Activated CD4-positive, alpha-beta T cell treated with anti-CD3 and anti-CD28 coated beads, Interleukin-2, Interleukin-6, amounts not matched to agents 100 ng/mL and 50 ng/mL, durations not matched to agents 16 hours and 8 hours (primary cell): ENCODE results near the gene NLRP9.
"Not testable (repeated sequence)": the region's sequence is repeated elsewhere in the genome, so short reads cannot be mapped to it uniquely, and the experiment has no call there.

Experiments used
- DNase-seq: peaks from one replicate; pipeline ENCODE4 v3.0.0-alpha.2; 2020

NLRP9 gene

DNA sequence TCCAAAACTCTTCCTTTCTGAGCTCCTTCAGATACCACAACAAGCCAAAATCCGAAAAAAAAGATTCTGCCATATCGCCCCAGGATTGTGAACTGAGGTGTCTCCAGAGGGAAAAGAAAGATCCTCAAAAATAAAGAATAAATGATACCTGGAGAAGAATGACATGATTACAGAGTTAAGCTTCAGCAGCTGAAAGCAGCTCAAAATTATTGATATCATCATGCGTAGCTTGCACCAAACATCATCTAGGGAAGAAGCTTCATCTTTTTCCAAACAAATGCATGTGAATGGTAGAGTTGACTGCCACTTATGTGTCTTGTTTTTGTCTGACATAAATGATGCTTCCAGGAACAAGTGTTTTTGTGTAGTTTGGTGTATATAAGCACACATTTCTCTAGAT, at the start of gene NLRP9:
Gene NLRP9, minus strand, starts transcription at position 101 of the 400 bp plus-strand sequence. Its CDS starts 28 bp downstream, at position 73.
- DNase-seq = no peak

DNA sequence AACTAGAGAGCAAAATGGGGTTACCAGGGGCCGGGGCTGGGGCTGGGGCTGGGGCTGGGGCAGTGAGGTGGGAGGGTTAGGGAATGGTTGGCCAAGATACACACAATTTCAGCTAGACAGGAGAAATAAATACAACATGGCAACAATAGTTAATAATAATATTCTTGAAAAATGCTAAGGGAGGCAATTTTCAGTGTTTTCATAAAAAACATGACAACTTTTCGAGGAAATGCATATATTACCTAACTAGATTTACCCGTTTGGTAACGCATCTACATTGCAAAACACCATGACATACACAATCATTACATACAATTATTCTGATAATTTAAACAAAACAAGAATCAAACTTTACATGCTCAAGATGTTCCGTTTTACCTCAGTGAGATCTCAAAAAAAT, 42.9 kb upstream of the NLRP9 start:
- no peak for DNase-seq

DNA sequence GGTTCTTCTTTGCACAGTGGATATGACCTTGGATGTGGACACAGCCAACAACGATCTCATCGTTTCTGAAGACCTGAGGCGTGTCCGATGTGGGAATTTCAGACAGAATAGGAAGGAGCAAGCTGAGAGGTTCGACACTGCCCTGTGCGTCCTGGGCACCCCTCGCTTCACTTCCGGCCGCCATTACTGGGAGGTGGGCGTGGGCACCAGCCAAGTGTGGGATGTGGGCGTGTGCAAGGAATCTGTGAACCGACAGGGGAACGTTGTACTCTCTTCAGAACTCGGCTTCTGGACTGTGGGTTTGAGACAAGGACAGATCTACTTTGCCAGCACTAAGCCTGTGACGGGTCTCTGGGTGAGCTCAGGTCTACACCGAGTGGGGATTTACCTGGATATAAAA, 40.1 kb upstream of the NLRP9 start:
- DNase-seq = no peak

DNA sequence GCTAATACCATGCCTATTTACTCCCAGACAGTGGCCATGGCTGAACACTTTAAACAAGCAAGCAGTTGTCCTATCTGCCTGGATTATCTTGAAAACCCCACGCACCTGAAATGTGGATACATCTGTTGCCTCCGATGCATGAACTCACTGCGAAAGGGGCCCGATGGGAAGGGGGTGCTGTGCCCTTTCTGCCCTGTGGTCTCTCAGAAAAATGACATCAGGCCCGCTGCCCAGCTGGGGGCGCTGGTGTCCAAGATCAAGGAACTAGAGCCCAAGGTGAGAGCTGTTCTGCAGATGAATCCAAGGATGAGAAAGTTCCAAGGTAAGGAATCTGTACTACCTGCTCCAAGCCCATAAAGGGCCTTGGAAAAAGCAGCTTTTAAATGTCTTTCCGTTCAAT, 39.3 kb upstream of the NLRP9 start:
- DNase-seq = no peak

DNA sequence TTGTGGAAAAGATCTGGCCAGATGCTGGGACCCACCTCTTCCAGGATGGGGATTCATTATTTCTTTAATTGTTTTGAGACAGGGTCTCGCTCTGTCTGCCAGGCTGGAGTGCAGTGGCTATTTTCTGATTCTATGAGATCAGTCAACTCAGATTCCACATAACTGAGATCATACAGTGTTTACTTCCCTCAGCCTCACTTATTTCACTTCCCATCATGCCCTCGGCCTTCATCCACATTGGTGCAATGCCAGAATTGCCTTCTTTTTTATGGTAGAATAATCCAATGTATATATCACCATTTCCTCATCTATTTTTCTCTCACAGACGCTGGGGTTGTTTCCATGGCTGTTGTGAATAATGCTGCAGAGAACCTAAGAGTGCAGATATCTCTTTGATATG, 31.4 kb upstream of the NLRP9 start:
- not testable (repeated sequence) for DNase-seq

DNA sequence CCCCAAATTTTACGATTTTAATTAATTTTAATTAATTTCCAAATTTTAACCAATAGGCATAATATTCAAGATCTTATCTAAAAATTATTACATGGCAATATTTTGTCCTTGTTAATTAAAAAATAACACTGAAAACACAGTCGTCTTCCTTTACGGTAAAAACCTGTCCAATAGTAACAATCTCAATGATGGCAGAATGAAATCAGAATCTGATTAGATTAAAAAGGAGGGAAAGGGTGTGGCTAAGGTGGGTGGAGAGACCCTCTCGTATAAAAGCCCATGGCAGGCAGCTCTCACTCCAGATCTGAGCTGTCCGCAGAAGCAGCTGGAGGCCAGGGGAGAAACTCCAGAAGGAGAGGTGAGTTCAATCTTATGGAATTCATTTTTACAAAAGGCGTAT, 30.6 kb upstream of the NLRP9 start, which contains the start of gene RFPL4AL1:
Gene RFPL4AL1, plus strand, starts transcription at position 301 of the 400 bp plus-strand sequence. CDS start 2,687 bp downstream, outside the sequence.
- DNase-seq = not testable (repeated sequence)

DNA sequence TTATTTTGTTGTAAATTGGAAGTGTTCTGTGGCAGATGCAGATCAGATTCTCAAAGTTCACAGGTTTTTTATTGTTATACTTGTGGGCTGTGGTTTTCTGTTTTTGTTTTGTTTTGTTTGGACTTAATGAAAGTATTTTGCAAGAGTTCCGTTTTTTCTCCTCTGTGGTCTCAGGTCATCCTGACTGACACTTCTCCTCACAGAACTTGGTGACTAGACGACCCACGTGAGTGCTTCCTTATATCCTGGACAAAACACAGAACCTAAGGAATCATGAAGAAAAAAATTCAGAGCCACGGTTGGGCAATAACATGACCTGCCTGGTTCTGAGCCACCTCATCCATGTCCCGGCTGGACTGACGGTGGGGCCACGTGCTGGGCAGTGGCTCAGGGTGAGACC, 28.3 kb upstream of the NLRP9 start:
- DNase-seq = no peak

DNA sequence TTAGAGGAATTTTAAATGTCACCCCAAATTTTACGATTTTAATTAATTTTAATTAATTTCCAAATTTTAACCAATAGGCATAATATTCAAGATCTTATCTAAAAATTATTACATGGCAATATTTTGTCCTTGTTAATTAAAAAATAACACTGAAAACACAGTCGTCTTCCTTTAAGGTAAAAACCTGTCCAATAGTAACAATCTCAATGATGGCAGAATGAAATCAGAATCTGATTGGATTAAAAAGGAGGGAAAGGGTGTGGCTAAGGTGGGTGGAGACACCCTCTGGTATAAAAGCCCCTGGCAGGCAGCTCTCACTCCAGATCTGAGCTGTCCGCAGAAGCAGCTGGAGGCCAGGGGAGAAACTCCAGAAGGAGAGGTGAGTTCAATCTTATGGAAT, 20.6 kb upstream of the NLRP9 start, which contains the start of gene RFPL4A:
Gene RFPL4A, plus strand, starts transcription at position 301 of the 400 bp plus-strand sequence. CDS start 2,704 bp downstream, outside the sequence.
- DNase-seq = not testable (repeated sequence)

DNA sequence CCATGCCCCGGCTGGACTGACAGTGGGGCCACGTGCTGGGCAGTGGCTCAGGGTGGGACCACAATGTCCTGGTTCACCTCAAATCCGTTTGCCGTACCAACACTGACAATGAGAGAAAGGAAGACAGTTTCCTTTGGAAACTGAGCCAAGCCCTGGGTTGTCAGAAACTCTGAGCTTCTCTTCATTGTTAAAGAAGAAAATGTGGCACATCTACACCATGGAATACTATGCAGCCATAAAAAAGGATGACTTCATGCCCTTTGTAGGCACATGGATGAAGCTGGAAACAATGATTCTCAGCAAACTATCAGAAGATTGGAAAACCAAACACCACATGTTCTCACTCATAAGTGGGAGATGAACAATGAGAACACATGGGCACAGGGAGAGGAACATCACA, 18.6 kb upstream of the NLRP9 start:
- DNase-seq = not testable (repeated sequence)

DNA sequence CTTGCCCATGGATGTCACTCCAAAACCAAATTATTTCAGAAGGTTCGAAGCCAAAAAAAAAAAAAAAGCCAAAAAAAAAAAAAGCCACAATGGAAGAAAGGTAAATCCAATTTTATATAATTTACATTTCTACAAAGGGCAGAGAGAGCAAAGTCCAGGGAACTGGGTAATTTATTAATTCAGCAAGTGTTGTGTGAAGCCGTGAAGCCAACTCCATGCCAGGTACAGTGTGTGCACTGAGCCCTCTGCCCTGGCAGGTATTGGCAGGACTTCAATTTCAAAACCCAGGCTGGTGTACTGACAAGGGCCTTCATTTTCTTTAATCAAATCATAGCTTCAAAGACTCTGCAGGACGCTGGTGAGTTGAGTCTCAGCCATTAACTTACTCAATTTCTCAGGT, 15.2 kb upstream of the NLRP9 start:
- DNase-seq = no peak

DNA sequence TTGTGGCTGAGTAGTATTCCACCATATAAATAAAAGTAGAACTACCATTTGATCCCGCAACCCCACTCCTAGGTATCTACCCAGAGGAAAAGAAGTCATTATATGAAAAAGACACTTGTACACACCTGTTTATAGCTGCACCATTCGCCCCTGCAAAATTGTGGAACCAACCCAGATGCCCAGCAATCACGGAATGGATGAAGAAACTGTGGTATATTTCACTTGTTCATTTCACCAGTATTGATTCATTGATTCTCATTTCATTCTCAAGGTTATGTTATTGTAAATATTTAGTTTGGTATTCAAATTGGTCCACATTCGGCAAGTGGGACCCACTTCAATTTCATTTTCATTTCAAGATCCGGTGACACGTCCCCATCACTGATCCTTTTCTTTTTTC, 12.5 kb upstream of the NLRP9 start:
- DNase-seq = no peak

DNA sequence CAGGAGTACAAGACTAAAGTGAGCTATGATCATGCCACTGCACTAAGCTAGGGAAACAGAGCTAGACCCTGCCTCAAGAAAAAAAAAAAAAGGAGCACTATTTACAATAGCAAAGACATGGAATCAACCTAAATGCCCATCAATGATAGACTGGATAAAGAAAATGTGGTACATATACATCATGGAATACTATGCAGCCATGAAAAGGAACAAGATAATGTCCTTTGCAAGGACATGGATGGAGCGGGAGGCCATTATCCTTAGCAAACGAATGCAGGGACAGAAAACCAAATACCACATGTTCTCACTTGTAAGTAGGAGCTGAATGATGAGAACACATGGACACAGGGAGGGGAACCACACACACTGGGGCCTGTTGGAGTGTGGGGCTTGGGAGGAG, 7.8 kb downstream of the NLRP9 start:
- not testable (repeated sequence) for DNase-seq

DNA sequence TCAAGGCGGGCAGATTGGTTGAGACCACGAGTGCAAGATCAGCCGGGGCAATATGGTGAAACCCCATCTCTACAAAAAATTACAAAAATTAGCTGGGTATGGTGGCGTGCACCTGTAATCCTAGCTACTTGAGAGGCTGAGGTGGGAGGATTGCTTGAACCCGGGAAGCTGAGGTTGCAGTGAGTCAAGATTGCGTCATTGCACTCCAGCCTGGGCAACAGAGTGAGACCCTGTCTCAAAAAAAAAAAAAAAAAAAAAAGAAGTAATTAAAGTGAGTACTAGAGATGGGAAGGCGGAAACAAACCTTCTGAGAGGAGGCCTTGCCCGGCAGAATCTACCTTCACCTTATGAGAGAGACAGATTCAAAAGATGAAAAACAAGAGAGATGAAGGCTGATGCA, 14.7 kb downstream of the NLRP9 start:
- DNase-seq = no peak

DNA sequence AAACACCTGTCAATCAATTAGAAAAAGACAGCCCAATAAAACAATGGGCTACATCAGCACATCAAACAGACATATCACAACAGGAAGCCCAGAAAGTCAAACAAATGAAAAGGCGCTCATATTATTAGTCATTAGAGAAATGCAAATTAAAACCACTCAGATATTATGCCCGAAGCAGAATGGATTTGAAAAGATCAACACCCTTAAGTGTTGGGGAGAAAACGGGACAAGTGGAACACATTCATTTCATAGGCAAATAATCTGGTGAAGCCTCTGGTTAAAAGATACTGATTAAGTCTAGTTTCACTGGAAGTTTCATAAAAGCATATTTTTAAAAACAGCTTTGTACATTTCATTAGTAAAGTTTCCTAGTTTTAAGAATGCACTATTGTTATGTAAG, 17.4 kb downstream of the NLRP9 start:
- DNase-seq = no peak

DNA sequence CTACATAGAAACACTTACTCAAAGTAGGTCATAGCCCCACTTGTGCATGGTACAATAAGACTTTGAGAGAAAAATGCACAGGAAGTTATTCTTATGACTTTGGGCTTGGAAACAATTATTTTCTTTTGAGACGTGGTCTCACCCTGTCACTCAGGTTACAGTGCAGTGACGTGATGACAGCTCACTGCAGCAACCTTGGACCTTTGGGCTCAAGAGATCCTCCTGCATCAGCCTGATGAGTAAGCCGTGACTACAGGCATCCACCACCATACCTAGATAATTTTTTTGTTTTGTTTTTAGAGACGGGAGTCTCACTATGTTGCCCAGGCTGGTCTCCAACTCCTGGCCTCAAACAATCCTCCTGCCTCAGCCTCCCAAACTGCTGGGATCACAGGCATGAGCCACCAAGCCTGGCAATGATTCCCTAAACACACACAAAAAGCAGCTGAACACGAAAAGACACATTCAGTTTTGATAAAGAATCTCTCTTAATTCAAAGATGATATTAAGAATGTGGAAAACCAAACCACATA, 17.9 kb downstream of the NLRP9 start:
- no peak for DNase-seq

DNA sequence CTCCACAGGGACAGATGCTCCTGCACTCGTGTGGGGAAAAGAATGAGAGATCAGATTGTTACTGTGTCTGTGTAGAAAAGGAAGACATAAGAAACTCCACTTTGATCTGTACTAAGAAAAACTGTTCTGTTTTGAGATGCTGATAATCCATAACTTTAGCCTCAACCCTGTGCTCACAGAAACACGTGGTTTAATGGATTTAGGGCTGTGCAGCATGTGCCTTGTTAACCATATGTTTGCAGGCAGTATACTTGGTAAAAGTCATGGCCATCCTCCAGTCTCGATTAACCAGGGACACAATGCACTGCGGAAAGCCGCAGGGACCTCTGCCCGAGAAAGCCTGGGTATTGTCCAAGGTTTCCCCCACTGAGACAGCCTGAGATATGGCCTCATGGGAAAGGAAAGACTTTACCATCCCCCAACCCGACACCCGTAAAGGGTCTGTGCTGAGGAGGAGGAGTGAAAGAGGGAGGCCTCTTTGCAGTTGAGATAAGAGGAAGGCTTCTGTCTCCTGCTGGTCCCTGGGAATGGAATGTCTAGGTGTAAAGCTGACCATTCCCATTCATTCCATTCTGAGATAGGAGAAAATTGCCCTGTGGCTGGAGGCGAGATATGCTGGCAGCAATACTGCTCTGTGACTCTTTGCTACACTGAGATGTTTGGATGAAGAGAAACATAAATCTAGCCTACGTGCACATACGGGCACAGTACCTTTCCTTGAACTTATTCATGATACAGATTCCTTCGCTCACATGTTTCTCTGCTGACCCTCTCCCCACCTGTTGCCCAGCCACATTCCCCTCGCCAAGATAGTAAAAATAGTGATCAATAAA, 20.1 kb downstream of the NLRP9 start:
- not testable (repeated sequence) for DNase-seq

DNA sequence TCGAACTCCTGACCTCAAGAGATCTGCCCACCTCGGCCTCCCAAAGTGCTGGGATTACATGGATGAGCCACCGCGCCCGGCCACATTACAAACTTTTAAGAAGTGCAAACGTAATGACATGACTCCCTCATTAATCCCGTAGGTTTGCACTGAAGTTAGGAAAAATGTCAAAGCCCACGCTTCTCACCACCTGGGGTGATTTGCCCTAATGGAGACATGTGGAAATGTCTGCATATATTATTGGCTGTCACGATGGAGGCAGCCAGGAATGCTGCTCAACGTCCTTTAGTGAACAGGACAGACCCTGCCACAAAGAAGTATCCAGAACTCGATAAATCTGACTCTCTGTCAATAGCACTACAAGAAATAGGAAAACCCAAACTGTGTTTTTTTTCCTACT, 21.0 kb downstream of the NLRP9 start:
- DNase-seq = no peak

DNA sequence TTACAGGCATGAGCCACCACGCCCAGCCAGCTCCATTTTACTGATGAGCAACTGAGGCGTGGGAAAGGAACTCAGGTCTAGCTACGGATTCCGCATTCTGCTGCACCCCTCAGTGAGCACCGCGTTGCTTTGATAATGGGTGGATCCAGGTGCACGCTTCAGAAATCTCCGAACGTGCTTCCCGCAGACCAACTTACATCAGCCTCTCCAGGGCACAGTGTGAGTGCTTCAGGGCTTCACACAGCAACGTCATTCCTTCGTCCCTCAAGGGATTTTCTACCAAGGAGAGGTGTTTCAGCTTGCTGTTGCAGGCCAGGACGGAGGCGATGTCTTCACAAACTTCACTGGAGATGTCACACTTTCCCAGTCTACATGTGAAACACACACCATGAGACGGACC, 21.7 kb downstream of the NLRP9 start:
- no peak for DNase-seq

DNA sequence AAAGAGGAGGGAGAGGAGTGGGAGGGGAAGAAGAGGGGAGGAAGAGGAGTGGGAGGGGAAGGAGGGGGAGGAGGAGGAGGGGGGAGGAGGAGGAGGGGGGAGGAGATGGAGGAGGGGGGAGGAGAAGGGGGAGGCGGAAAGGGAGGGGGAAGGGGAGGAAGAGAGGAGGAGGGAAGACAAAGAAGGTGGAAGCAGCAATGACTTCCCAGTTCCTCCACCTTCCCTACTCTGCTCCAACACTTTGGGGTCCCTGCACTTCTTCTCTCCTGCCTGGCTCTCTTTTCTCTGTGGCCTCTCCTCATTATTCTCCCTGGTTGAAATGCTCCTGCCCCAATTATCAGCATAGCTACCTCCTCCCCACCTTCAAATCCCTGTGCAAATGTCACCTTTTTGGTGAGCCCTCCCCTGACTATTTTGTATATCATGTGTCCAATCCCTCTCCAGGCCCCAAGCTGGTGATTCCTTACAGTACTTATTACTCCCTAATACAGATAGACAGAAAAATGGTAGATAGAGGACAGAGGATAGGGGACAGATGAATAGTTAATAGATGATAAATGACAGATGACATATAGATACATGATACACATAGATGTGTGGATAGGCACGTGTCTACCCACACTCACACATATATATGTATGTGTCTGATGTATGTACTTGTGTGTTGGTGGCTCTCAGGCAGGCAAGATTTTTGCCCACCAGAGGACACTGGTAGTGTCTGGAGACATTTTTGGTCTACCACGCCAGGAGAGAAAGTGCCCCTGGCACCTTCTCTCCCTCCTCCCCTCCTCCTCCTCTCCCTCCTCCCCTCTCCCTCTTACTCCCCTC, 25.2 kb downstream of the NLRP9 start:
- DNase-seq = no peak

DNA sequence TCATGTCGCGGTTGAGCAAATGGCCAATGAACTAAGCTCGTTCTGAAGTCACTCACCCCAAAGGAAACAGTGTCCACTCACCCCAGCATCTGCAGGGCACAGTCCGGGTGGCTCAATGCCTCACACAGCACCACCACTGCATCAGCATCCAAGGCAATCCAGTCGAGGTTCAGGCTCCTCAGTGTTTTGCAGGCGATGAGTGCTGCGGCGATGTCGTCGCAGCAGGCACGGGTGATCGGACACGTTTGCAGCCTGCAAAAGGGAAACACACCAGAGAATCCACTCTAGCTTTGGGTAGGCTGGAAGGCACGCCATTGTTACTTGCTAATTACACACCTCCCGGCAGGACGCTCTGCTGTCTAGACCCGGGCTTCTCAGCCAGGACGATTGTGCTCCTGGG, 26.5 kb downstream of the NLRP9 start:
- DNase-seq = no peak

DNA sequence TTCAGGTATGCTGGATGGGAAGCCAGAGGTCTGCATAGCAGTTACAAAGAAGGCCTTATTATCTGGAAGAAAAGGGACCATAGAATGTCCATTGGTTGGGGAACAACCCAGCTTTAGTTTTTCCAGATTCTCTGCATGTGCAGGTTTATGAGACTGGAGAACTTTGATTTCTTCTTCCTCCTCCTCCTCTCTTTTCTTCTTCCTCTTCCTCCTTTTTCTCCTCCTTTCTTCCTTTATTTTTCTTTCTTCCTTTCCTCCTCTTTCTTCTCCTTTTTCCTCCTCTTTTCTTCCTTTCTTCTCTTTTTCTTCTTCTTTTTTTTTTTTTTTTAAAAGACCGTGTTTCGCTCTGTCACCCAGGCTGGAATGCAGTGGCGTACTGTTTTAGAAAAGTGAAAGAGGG, 32.2 kb downstream of the NLRP9 start:
- no peak for DNase-seq

DNA sequence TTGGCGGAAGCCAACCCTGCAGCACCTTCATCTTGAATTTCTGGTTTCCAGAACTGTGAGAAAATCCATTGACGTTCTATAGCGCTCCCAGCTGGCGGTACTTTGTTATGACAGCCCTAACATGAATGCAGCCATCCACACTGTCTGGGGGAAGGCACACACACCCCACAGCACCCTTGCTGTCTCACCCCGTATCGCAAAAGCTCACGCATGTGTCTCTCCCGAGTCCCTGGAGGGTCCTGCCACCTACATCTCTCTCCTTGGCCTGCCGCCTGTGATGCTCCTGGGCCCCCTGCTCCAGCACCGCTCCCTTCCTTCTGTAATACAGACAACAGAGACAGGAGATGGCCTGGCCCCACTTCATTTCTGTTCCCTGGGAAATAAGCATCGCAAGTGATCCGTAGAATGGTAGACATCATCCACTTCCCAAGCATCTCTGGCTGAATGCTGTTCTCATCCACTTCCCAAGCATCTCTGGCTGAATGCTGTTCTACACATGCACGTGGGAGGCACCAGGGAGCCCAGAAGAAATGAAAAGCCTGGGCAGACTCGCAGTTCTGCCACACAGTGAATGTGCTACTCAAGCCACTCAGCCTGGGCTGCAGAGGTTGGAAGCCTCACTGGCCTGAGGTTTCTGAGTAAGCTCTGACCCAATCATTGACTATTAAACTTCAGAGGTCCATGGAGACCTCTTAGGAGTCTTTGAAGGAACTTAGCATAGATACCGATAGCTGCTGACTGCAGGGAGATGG, 33.5 kb downstream of the NLRP9 start:
- no peak for DNase-seq

DNA sequence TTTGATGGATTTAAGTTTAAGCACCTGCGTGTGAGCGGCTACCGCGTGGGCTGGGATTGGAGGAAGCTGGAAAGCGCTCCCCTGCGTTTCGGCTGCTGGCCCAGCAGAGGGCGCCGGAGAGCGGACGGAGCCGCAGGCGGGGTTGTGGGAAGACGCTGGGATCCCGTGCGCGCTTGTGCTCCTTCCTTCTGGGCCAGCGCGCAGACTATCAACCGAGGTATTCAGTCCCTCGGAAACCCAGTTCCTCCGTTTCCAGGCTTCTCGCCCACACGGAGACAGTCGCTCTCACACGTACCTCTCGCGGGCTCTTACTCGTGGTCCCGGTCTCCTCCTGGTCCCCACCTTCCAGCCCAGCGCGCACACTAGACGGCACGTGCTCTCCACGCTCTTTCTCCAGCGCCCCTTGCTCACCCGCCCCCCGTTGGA, 34.4 kb downstream of the NLRP9 start:
- DNase-seq = peak; percentile 61
